Cortex of kidney (tissue), 1 donor: ENCODE measurements around the gene SRRM2.

Experiments
- DNase-seq: peaks from one replicate; lab custom pipeline; 2025; lab: John Stamatoyannopoulos, UW

The SRRM2 gene

GRCh38 chr16:2739625-2740430 lies 12.6 kb upstream of the SRRM2 start:
- no peak for DNase-seq

DNA sequence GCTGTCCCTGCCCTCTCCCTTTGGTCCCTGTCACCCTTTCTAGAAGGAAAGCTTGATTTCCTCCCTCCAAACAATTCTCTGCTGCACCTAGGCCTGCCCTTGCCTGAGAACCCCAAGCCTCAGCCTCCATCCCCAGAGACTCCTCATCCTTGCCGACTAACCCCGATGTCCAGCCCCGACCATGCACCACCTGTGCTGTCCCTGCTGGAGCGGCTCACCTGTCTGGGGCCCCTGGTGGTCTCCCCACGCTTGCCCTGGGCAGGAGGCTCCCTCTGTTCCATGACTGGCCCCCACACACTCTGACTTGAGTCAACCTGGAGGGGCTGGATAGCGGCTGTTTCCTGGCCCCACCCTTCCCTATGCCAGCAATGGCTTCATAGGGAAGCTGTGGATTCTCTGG lies 12.0 kb upstream of the SRRM2 start:
- DNase-seq: no peak

GRCh38 chr16:2741168-2741567 lies 11.3 kb upstream of the SRRM2 start:
- DNase-seq: no peak

GRCh38 chr16:2742323-2743006 lies 10.0 kb upstream of the SRRM2 start:
- DNase-seq: no peak

- DNase-seq: no peak
Observed at GRCh38 chr16:2743007-2743810, 9.2 kb upstream of the SRRM2 start.

DNA sequence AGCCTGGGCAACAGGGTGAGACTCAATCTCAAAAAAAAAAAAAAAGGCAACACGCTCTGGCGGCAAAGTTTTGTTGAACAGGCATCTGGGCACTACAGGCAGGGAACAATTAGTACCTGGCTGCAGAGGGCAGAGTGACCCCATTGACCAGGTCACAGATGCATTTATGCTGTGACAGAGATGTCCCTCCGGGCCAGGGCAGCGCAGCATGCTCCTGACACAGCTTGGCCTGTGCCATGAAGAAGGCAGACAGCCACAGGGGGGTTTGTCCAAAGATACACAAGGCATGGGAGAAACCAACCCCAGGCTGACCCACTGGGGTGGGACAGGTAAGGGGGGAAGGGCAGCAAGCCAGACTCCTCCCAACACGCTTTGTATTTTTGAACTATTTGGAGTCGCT lies 7.7 kb upstream of the SRRM2 start:
- DNase-seq: no peak

DNA sequence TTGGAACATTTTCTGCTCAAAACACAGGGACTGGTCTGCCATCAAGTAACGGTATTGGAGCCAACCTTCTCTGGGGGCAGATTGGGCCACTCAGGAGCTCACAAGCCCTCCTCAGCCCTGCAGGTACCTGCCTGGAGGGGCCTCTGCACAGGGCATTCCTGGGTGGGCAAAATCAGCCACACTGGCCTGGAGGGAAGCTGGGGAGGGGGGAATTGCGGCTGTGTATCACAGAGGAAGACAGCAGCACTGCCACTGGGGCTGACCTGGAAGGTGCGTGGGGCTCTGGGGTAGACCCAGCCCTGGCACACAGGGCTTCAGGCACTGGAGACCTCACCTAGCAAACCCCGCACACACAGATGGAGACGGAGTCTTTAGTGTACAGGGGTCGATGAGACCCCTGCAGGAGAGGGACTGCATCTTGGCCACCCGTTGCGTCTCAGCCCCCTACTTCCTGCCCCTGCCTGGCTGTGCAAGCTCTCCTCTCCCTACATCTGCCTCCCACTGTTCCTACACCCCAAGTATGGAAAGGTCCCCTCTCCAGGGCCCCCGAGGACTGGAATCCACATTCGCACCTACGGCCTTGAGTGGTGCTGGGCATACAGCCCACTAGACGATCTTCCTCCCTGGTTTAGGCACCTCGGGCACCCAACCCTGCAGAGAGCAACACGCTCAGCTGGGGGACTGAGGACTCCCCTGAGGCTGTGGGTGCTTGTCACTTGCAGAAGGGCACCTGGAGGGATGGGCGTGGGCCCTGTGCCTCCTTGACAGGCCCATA lies 7.1 kb upstream of the SRRM2 start:
- DNase-seq: no peak

GRCh38 chr16:2745961-2746360 lies 6.5 kb upstream of the SRRM2 start:
- no peak for DNase-seq

DNA sequence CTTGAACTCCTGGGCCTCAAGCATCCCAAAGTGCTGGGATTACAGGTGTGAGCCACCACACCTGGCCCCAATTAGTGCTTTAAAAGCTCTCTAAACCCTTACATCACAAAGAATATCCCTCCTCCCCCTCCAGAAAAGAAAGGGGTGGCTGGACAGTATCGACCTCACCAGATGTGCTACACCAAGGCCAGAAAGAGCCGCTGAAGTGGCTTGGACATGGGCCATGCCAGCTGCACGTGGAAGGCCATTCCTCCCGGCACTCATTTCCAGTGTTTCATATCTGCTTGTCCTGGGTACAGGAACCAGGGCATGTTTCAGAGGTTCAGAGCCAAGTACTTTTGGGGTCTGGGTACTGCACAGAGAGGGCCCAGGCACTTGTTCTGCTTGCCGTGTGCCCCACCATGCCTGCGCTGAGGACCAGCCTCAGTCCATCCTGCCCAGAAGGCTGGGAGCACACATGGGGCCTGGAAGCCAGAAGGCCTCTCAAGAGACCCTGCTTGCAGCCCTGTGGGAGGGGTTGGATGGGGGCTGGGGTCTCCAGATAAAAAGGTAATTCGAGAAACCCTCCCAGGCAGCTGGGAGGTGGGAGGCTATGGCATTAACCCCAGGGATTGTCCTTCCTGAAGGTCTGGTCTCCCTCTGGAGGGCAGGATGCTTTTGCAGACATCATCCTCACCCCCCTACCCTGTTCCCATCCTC lies 3.5 kb upstream of the SRRM2 start:
- no peak for DNase-seq

GRCh38 chr16:2749476-2749875 lies 3.0 kb upstream of the SRRM2 start:
- no peak for DNase-seq

DNA sequence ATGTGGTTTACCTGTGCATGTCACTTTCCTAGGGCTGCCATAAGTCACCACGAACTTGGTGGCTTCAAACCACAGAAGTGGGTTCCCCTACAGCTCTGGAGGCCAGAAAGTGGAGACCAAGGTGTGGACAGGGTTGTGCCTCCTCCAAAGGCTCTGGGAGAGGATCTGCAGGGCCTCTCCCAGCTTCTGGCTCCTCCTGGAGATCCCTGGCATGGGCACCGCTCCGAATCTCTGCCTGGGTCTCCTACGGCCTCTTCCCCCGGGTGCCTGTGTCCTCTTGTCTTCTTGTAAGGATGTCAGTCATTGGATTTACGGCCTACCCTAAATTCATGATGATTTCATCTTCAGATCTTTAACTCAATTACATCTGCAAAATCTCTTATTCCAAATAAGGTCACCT lies 2.5 kb upstream of the SRRM2 start:
- no peak for DNase-seq

- no peak for DNase-seq
Observed at GRCh38 chr16:2751577-2752034, 832 bp upstream of the SRRM2 start.

DNA sequence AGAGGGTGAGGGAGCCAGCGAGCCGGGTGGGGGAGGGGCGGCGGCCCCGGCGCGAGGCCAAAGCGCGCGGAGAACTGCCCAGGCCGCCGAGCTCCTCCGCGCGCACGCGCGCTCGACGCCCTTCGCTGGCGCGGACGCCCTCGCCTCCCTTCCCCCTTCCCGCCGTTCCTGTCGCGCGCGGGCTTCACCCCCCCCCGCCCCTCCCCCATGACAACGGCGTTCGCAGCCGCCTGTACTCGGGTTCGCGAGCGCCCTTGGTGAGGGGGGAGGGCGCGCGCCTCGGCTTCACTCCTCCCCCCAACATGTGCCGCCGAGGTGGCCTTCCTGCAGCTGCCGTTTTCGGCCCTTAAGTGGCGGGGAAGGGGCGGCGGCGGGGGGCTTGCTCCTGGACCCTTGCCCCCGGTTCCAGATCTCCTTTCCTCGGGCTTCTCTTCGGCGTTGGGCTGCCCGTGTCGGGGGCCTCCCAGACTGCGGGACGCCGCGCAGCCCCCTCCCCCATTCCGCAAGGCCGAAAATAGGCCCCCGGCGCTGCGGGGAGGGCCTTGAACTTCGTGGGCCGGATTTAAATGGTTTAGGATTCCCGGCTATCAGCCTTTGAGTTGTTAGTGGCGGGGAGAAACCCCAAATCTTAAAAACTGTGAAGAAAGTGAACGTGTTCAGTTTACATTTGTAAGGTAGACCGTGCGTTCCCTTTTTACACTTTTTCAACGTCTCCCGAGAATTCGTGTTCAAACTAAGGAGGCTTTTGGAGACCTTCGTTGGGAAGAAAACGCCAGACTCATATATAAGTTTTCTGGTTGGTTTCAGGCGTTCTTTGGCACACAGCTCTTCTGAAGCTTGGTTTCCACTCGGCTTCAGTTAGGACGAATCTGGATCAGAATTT lies 653 bp downstream of the SRRM2 start:
- no peak for DNase-seq

DNA sequence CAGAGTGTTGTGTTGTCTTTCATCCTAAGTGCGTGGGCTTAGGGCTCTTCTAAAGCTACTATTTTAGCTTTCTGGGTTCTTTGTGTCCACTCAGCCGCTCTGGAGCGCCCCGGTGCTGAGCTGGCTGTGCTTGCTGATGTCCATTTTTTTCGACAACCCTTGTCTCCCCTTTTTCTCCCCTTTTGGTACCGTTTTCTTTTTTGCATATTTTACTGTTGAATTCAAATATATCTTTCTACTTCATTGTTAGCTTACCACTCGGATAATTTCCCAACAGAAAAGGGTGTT lies 1.2 kb downstream of the SRRM2 start:
- no peak for DNase-seq

DNA sequence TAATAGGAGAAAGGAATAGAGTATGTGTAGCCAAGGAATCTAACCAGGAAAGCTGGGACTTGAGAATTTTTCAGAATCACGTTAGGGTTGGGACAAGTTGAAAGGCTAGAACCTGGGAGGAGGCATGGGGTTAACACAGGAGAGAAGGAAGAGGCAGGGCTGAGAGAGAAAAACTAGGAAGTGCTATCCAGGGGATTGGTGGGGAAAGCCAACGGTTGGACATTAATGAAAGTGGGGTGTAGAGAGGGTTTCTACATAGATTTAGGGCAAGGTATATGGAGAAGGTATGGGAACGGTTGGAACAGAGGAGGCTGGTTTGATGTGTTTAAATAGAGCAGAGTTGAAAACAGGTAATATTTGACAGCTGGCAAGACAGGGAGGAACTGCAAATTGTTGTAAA lies 2.7 kb downstream of the SRRM2 start:
- DNase-seq: no peak

GRCh38 chr16:2756288-2757015 lies 4.0 kb downstream of the SRRM2 start:
- no peak for DNase-seq

DNA sequence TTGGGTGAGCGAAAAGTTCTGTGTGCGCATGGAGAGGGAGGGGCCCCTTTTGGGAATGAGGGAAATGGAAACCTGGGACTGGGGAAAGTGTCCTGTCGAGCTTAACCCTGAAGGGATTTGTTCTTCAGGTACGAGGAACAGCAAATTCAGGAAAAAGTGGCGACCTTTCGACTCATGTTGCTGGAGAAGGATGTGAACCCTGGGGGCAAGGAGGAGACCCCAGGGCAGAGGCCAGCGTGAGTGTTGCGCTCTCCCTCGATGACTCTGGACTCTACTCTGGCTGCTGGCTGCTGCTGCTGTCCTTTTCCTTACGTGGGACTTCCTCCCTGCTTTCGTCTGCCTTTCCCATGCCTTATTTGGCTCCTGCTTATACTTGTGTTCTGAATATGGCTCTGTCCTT lies 4.9 kb downstream of the SRRM2 start:
- no peak for DNase-seq

DNA sequence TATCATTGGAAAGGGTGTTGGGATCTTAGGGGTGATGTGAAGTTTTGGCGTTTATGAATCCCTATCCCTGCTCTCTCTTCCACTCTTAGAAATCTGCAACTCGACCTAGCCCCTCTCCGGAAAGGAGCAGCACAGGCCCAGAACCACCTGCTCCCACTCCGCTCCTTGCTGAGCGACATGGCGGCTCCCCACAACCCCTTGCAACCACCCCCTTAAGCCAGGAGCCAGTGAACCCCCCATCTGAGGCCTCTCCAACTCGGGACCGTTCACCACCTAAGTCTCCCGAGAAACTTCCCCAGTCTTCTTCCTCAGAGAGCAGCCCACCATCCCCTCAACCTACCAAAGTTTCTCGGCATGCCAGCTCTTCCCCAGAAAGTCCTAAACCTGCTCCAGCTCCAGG lies 9.0 kb downstream of the SRRM2 start:
- no peak for DNase-seq

- no peak for DNase-seq
Observed at GRCh38 chr16:2761886-2762583, 9.6 kb downstream of the SRRM2 start.
